Stimulated activated naive CD8-positive, alpha-beta T cell treated with anti-CD3 and anti-CD28 coated beads, Interleukin-15, amount 100 ng/mL, for 72 hours (primary cell): ENCODE data around the gene RGL2.

Experiments used
- ATAC-seq: fragments of 150-1000 bp; cut with Tn5 transposase; 2 replicates; pipeline ENCODE4 v1.10.0; 2021; ENCODE audit warnings: mild to moderate bottlenecking, moderate library complexity
- DNase-seq, 2 donors: peaks; one replicate each; pipeline ENCODE4 v3.0.0; 2021 to 2022
- H3K27ac Mint-ChIP-seq, 2 donors: one replicate each; pipeline ENCODE4 v1.8.0; 2022; ENCODE audit warnings: mild to moderate bottlenecking in 2 of 2, mixed read lengths in 2 of 2, moderate library complexity in 2 of 2
- H3K27me3 Mint-ChIP-seq: one replicate; pipeline ENCODE4 v1.8.0; 2022; ENCODE audit warnings: mixed read lengths
- H3K4me1 Mint-ChIP-seq: one replicate; pipeline ENCODE4 v1.8.0; 2022; ENCODE audit warnings: mild to moderate bottlenecking, mixed read lengths
- H3K4me3 Mint-ChIP-seq, 2 donors: one replicate each; pipeline ENCODE4 v1.8.0; 2022; ENCODE audit warnings: mild to moderate bottlenecking in 2 of 2, mixed read lengths in 2 of 2, moderate library complexity in 1 of 2
- H3K9me3 Mint-ChIP-seq, 2 donors: one replicate each; pipeline ENCODE4 v1.8.0; 2022; ENCODE audit warnings: mixed read lengths in 2 of 2

The RGL2 gene

GRCh38 chr6:33248932-33249731, 49.6 kb downstream of the RGL2 start:
- Mint-ChIP-seq H3K27me3 (no peaks in the 10 kb centered on the region), H3K4me1 (peaks cover 47% of the 10 kb centered on the region), H3K4me3 (peak overlapping the region; percentile 90 to 94), H3K9me3 (no peaks in the 10 kb centered on the region), H3K27ac (peak overlapping the region; percentile 96 to 99)
- ATAC-seq (peak; percentile 90), DNase-seq (peak; percentile 97 to 99)

GRCh38 chr6:33248643-33248931, 50.2 kb downstream of the RGL2 start:
- H3K27me3 Mint-ChIP-seq, result no peaks in the 10 kb centered on the region
- peak overlapping the region; percentile 90 to 94 for H3K4me3 Mint-ChIP-seq
- DNase-seq (no peak), ATAC-seq (peak; percentile 58)
- peaks cover 52% of the 10 kb centered on the region for H3K4me1 Mint-ChIP-seq
- peak overlapping the region; percentile 85 to 99 for H3K27ac Mint-ChIP-seq
- no peaks in the 10 kb centered on the region for H3K9me3 Mint-ChIP-seq

- H3K27me3 Mint-ChIP-seq, result no peaks in the 10 kb centered on the region
- peak overlapping the region; percentile 90 to 94 for H3K4me3 Mint-ChIP-seq
- H3K4me1 Mint-ChIP-seq, result peaks cover 56% of the 10 kb centered on the region
- ATAC-seq, result peak; percentile 59
- H3K27ac Mint-ChIP-seq, result peak overlapping the region; percentile 85 to 99
- H3K9me3 Mint-ChIP-seq, result no peaks in the 10 kb centered on the region
- DNase-seq, result peak; percentile 91 to 92
Observed at GRCh38 chr6:33247977-33248642, 50.6 kb downstream of the RGL2 start.

GRCh38 chr6:33243476-33243875, 55.3 kb downstream of the RGL2 start:
- no peak for DNase-seq
- ATAC-seq, result no peak
- Mint-ChIP-seq H3K4me3 (no peak overlapping the region), H3K9me3 (no peaks in the 10 kb centered on the region), H3K27ac (no peak overlapping the region), H3K27me3 (peaks cover 7% of the 10 kb centered on the region), H3K4me1 (peaks cover 35% of the 10 kb centered on the region)

- H3K27me3 Mint-ChIP-seq, result peaks cover 7% of the 10 kb centered on the region
- peak overlapping the region; percentile 56 to 58 for H3K4me3 Mint-ChIP-seq
- peak overlapping the region in 1 of 2 donors; percentile 36 for H3K27ac Mint-ChIP-seq
- ATAC-seq (peak; percentile 98), DNase-seq (no peak)
- H3K4me1 Mint-ChIP-seq, result peaks cover 27% of the 10 kb centered on the region
- H3K9me3 Mint-ChIP-seq, result no peaks in the 10 kb centered on the region
Observed at GRCh38 chr6:33241968-33242367, 56.8 kb downstream of the RGL2 start.
